OCI-LY1 (cell line): ENCODE data around the gene SNAP25.

Experiments
- H2AFZ ChIP-seq: fragments of 200-600 bp; sonication (generic), shearing (Covaris generic); 2 replicates; pipeline ENCODE4 v1.6.0; 2014; ENCODE audit warnings: antibody characterized with exemption, mild to moderate bottlenecking, low read length
- H3F3A ChIP-seq: fragments of 200-600 bp; sonication (generic), shearing (Covaris generic); 2 replicates; pipeline ENCODE4 v1.6.0; 2014; ENCODE audit warnings: mild to moderate bottlenecking, antibody characterized with exemption, low read length, moderate library complexity; ENCODE audit not compliant: insufficient read depth
- H3K27ac ChIP-seq: fragments of 200-600 bp; sonication (generic); 2 replicates; pipeline ENCODE4 v1.5.1; 2014; ENCODE audit warnings: low read length, mixed run types, mild to moderate bottlenecking, low read depth; ENCODE audit not compliant: poor library complexity, severe bottlenecking
- H3K27me3 ChIP-seq: fragments of 200-600 bp; sonication (generic); 2 replicates; pipeline ENCODE4 v1.6.0; 2014; ENCODE audit warnings: antibody characterized with exemption, mild to moderate bottlenecking, low read length, moderate library complexity; ENCODE audit not compliant: insufficient read depth
- H3K36me3 ChIP-seq: fragments of 200-600 bp; sonication (generic); 2 replicates; pipeline ENCODE4 v1.6.1; 2014; ENCODE audit warnings: mild to moderate bottlenecking, antibody characterized with exemption, low read length, moderate library complexity, mixed read lengths; ENCODE audit not compliant: insufficient read depth
- H3K4me1 ChIP-seq: fragments of 200-600 bp; sonication (generic); 2 replicates; pipeline ENCODE4 v1.5.1; 2014; ENCODE audit warnings: mild to moderate bottlenecking, low read length, moderate library complexity; ENCODE audit not compliant: insufficient read depth, severe bottlenecking
- H3K4me2 ChIP-seq: fragments of 200-600 bp; sonication (generic), shearing (Covaris generic); 2 replicates; pipeline ENCODE4 v1.6.1; 2014; ENCODE audit warnings: low read length
- H3K4me3 ChIP-seq: fragments of 200-600 bp; sonication (generic); 2 replicates; pipeline ENCODE4 v1.5.1; 2014; ENCODE audit warnings: low read length, low read depth, mild to moderate bottlenecking, mixed read lengths; ENCODE audit not compliant: poor library complexity, severe bottlenecking
- H3K79me2 ChIP-seq: fragments of 200-600 bp; shearing (Covaris generic); 2 replicates; pipeline ENCODE4 v1.6.1; 2016; ENCODE audit warnings: mixed run types, low read length, mixed read lengths; ENCODE audit not compliant: insufficient read depth
- H3K9ac ChIP-seq: fragments of 200-600 bp; sonication (generic), shearing (Covaris generic); 2 replicates; pipeline ENCODE4 v1.6.1; 2014; ENCODE audit warnings: mild to moderate bottlenecking, low read length, mixed read lengths
- H3K9me2 ChIP-seq: fragments of 200-600 bp; sonication (generic), shearing (Covaris generic); 2 replicates; pipeline ENCODE4 v1.6.1; 2014; ENCODE audit warnings: low read depth, mild to moderate bottlenecking, low read length, mixed read lengths
- H3K9me3 ChIP-seq: fragments of 200-600 bp; shearing (Covaris generic); 2 replicates; pipeline ENCODE4 v1.6.1; 2014; ENCODE audit warnings: low read length, mixed read lengths
- H4K20me1 ChIP-seq: fragments of 200-600 bp; sonication (generic), shearing (Covaris generic); 2 replicates; pipeline ENCODE4 v1.6.0; 2016; ENCODE audit warnings: mild to moderate bottlenecking, low read length; ENCODE audit not compliant: insufficient read depth
- CTCF ChIP-seq: fragments of 200-600 bp; sonication (generic), shearing (Covaris generic); IDR thresholded peaks from 2 replicates; pipeline ENCODE4 v1.5.1; 2017; ENCODE audit warnings: mild to moderate bottlenecking, antibody characterized with exemption, low read length, moderate library complexity, mixed read lengths
- EZH2 ChIP-seq: fragments of 200-600 bp; sonication (generic), shearing (Covaris generic); IDR thresholded peaks from 2 replicates; pipeline ENCODE4 v1.8.0; 2017; ENCODE audit warnings: borderline replicate concordance, mixed run types, mild to moderate bottlenecking, antibody characterized with exemption, low read length, moderate library complexity, mixed read lengths

SNAP25 gene

GRCh38 chr20:10171864-10172751 lies 46.5 kb upstream of the SNAP25 start:
- H3K27me3 ChIP-seq = peaks cover 4% of the 10 kb centered on the region; the same call in 1 of the 2 replicates
- H2AFZ ChIP-seq = no peak overlapping the region
- no peak overlapping the region for H3K9ac ChIP-seq
- no peaks in the 10 kb centered on the region for H3K36me3 ChIP-seq
- H3K4me1 ChIP-seq = no peaks in the 10 kb centered on the region
- no peak overlapping the region for H3K4me3 ChIP-seq
- no peaks in the 10 kb centered on the region for H3K9me3 ChIP-seq
- no peaks in the 10 kb centered on the region for H3K79me2 ChIP-seq
- TF ChIP-seq EZH2 = no peak
- TF ChIP-seq CTCF = no peak
- H3K9me2 ChIP-seq = no peaks in the 10 kb centered on the region
- no peaks in the 10 kb centered on the region for H3F3A ChIP-seq
- no peak overlapping the region; the same call in 1 of the 2 replicates for H3K4me2 ChIP-seq
- no peaks in the 10 kb centered on the region for H4K20me1 ChIP-seq
- H3K27ac ChIP-seq = no peak overlapping the region

- no peak overlapping the region for H2AFZ ChIP-seq
- H3K4me2 ChIP-seq = no peak overlapping the region
- H3F3A ChIP-seq = no peaks in the 10 kb centered on the region
- H3K79me2 ChIP-seq = no peaks in the 10 kb centered on the region
- no peaks in the 10 kb centered on the region for H3K9me3 ChIP-seq
- H4K20me1 ChIP-seq = no peaks in the 10 kb centered on the region
- H3K9ac ChIP-seq = no peak overlapping the region
- no peak overlapping the region for H3K27ac ChIP-seq
- H3K4me1 ChIP-seq = no peaks in the 10 kb centered on the region
- H3K9me2 ChIP-seq = no peaks in the 10 kb centered on the region
- no peak overlapping the region for H3K4me3 ChIP-seq
- no peaks in the 10 kb centered on the region for H3K36me3 ChIP-seq
- H3K27me3 ChIP-seq = peaks cover 4% of the 10 kb centered on the region; the same call in 1 of the 2 replicates
- TF ChIP-seq CTCF (no peak), EZH2 (no peak)
These were observed 45.5 kb upstream of the SNAP25 start for GRCh38 chr20:10172998-10173655.

- Histone ChIP-seq H3K4me1 (no peaks in the 10 kb centered on the region), H3K9me2 (no peaks in the 10 kb centered on the region), H3K4me2 (no peak overlapping the region), H3K9ac (no peak overlapping the region), H3K9me3 (no peaks in the 10 kb centered on the region), H3F3A (no peaks in the 10 kb centered on the region), H2AFZ (no peak overlapping the region), H3K27me3 (peaks cover 4% of the 10 kb centered on the region; the same call in 1 of the 2 replicates), H3K79me2 (no peaks in the 10 kb centered on the region), H4K20me1 (no peaks in the 10 kb centered on the region), H3K4me3 (no peak overlapping the region), H3K36me3 (no peaks in the 10 kb centered on the region), H3K27ac (no peak overlapping the region)
- TF ChIP-seq EZH2 (no peak), CTCF (no peak)
These were observed 44.2 kb upstream of the SNAP25 start for GRCh38 chr20:10174400-10174799.
